ENCODE data around the gene PARP3. TPM values are rescaled to one million over a fixed set of nuclear protein-coding genes. Genes with fewer than 3 reads are reported as not detected.
A peak's percentile ranks its signal among the peaks of the same experiment; 100 is the strongest.

Gene PARP3
- total and polyA plus RNA-seq, 2 of the 8 experiments (the other 6 are each of a cell fraction or from before 2014, with no cell fraction given): 1.3 to 1.6 TPM

- H4K91ac ChIP-seq (replicated peaks; ENCODE audit: insufficient read length, low read length): peak within 1 kb of the TSS; percentile 85
- H3K79me1 ChIP-seq (ENCODE audit: low read depth, low read length): 0 out of 2 replicates have a peak, but pooled peaks cover 2% of the 10 kb centered on the region
- H2BK20ac ChIP-seq (ENCODE audit: low read length): peak within 1 kb of the TSS; percentile 86; the same call in 1 of the 2 replicates
- peak within 1 kb of the TSS; percentile 68 for H3K18ac ChIP-seq (ENCODE audit: extremely low read depth, low read length)
- peak within 1 kb of the TSS; percentile 88 for H3K4ac ChIP-seq (replicated peaks; ENCODE audit: insufficient read length, low read depth, low read length)
- peak within 1 kb of the TSS; percentile 82; the same call in 1 of the 2 replicates for H2BK12ac ChIP-seq (ENCODE audit: low read depth, low read length)
- peak within 1 kb of the TSS; percentile 68; the same call in 1 of the 2 replicates for H4K8ac ChIP-seq (ENCODE audit: extremely low read depth, insufficient read depth, low read length)
- H2AK5ac ChIP-seq (ENCODE audit: low read depth, low read length): 0 out of 2 replicates have a peak within 1 kb of the TSS, but pooled peaks have one; percentile 70
- peak within 1 kb of the TSS; percentile 12 for H3K56ac ChIP-seq (replicated peaks; ENCODE audit: insufficient read length, low read depth, low read length)
- H3K4me2 ChIP-seq (ENCODE audit: insufficient read depth in 1 of 2, low read depth in 2 of 2, low read length in 2 of 2): peak within 1 kb of the TSS; percentile 83
- ChIA-PET CTCF (ENCODE audit: partially characterized antibody) (interaction anchor here (1.0 to 6.7 kb wide), 8 partner anchors 11 to 117 kb away, joined by 5 to 64 read pairs (median 16); partner anchors contain the start of genes GPR62, PARP3 and RRP9), POLR2A (ENCODE audit: partially characterized antibody) (interaction anchor here (1.7 to 29.3 kb wide), 3 partner anchors 4 to 32 kb away, joined by 5 to 923 read pairs (median 923); partner anchors contain the start of genes ABHD14A, ABHD14B, ACY1 and PCBP4)
- no peak within 1 kb of the TSS for H3K27ac ChIP-seq (ENCODE audit: low read depth, low read length)
- peak within 1 kb of the TSS; percentile 31 for H4K5ac ChIP-seq (ENCODE audit: insufficient read length, low read depth, low read length)
- peak within 1 kb of the TSS; percentile 91 for H2BK120ac ChIP-seq (replicated peaks; ENCODE audit: low read depth, low read length)
- H3K9me3 ChIP-seq (ENCODE audit: insufficient read depth in 2 of 2, low read depth in 1 of 2, low read length in 1 of 2): no peaks in the 10 kb centered on the region; a peak in 1 of 4 replicates
- peaks cover 10% of the 10 kb centered on the region for H3K23me2 ChIP-seq (ENCODE audit: low read depth, low read length)
- DNase-seq (ENCODE audit: low read depth in 1 of 2, low spot score in 2 of 2) (peak in 1 of 2 experiments; percentile 82), FAIRE-seq (no peak)
- no peak within 1 kb of the TSS for H2BK5ac ChIP-seq (ENCODE audit: low read depth, low read length)
- no peaks in the 10 kb centered on the region for H3K36me3 ChIP-seq (ENCODE audit: control insufficient read depth in 2 of 4, insufficient read depth in 4 of 4, low read length in 3 of 4)
- peak within 1 kb of the TSS; percentile 97; the same call in 1 of the 2 replicates for H2BK15ac ChIP-seq (ENCODE audit: low read length)
- H3K14ac ChIP-seq (ENCODE audit: insufficient read length): no peak within 1 kb of the TSS
- peak within 1 kb of the TSS in 1 of 4 experiments; percentile 43; a peak in 1 of 7 replicates for H3K9ac ChIP-seq (replicated peaks in 1 of 4; ENCODE audit: extremely low read depth in 1 of 4, low read depth in 3 of 4, low read length in 3 of 4)
- H3K23ac ChIP-seq (ENCODE audit: insufficient read length): peak within 1 kb of the TSS; percentile 56
- H2AFZ ChIP-seq (ENCODE audit: low read length): peak within 1 kb of the TSS; percentile 26
- H4K20me1 ChIP-seq (replicated peaks in 1 of 2; ENCODE audit: control insufficient read depth in 1 of 2, insufficient read depth in 2 of 2, low read length in 2 of 2): peaks cover 0 to 4% of the 10 kb centered on the region in 2 experiments
- peaks cover 2 to 32% (median 24%) of the 10 kb centered on the region in 4 experiments; a peak in 6 of 7 replicates for H3K27me3 ChIP-seq (replicated peaks in 1 of 4; ENCODE audit: control insufficient read depth in 3 of 4, extremely low read depth in 1 of 4, insufficient read depth in 3 of 4, low read length in 3 of 4)
- H3K4me1 ChIP-seq (replicated peaks in 1 of 4; ENCODE audit: control insufficient read depth in 3 of 4, insufficient read depth in 4 of 4, low read length in 3 of 4): peaks cover 6 to 21% (median 15%) of the 10 kb centered on the region in 4 experiments
- peak within 1 kb of the TSS; percentile 34 to 64 (median 48) for H3K4me3 ChIP-seq (ENCODE audit: extremely low read depth in 1 of 4, insufficient read depth in 2 of 4, low read depth in 3 of 4, low read length in 4 of 4)
- WGBS, 2 experiments (ENCODE audit: extremely low coverage in 1 of 2, insufficient coverage in 1 of 2, insufficient read length in 1 of 2, insufficient replicate concordance in 2 of 2, low coverage in 1 of 2, low lambda C conversion rate in 2 of 2, missing lambda C conversion rate in 1 of 2): 13% methylated on average over 28 of the region's 63 CpGs; no CpG with 5 or more reads in 1 of the 2 experiments
- H3K79me2 ChIP-seq (ENCODE audit: control insufficient read depth in 1 of 2, insufficient read depth in 2 of 2, low read length in 2 of 2): no peaks in the 10 kb centered on the region
- TF ChIP-seq HDAC6 (IDR thresholded peaks at IDR 0.05; ENCODE audit: low read depth, low read length): no peak
- TF ChIP-seq EZH2 (IDR thresholded peaks at IDR 0.05; ENCODE audit: low read depth, low read length, severe bottlenecking): peak; percentile 42
- TF ChIP-seq TEAD4 (IDR thresholded peaks at IDR 0.05; ENCODE audit: low read depth, low read length): no peak
- TF ChIP-seq RAD21 (IDR thresholded peaks at IDR 0.05 in 1 of 2, conservative IDR thresholded peaks at IDR 0.05 in 1 of 2; ENCODE audit: low read depth in 2 of 2, low read length in 2 of 2): no peak
- no peak for TF ChIP-seq NANOG (IDR thresholded peaks at IDR 0.05; ENCODE audit: insufficient read depth, low read depth, low read length, poor library complexity, severe bottlenecking)
- no peak for TF ChIP-seq POLR2AphosphoS5 (IDR thresholded peaks at IDR 0.05; ENCODE audit: low read depth, low read length)
- TF ChIP-seq BCL11A (IDR thresholded peaks at IDR 0.05; ENCODE audit: low read depth in 2 of 2, low read length in 2 of 2): no peak
- no peak for TF ChIP-seq JUN (IDR thresholded peaks at IDR 0.05; ENCODE audit: low read depth, low read length)
- no peak for TF ChIP-seq TAF7 (optimal IDR thresholded peaks at IDR 0.05; ENCODE audit: borderline replicate concordance, low read depth, low read length)
- no peak for TF ChIP-seq SIRT6 (IDR thresholded peaks at IDR 0.05; ENCODE audit: low read length)
These were observed 33.0 kb downstream of the PARP3 start, which contains the start of gene ABHD14A for GRCh38 chr3:51974963-51975851. TSS of gene ABHD14A (plus strand) at chr3:51975064. CDS start at chr3:51975136, 72 bp downstream.
